Activated CD4-positive, alpha-beta T cell treated with anti-CD3 and anti-CD28 coated beads, Interleukin-2, Interleukin-6, amounts not matched to agents 100 ng/mL and 50 ng/mL, durations not matched to agents 16 hours and 8 hours (primary cell): ENCODE results near the gene TMEM117.
A peak's percentile ranks its signal among the peaks of the same experiment; 100 is the strongest.
"Not testable (repeated sequence)": the region's sequence is repeated elsewhere in the genome, so short reads cannot be mapped to it uniquely, and the experiment has no call there.

Experiments
- DNase-seq: peaks from one replicate; pipeline ENCODE4 v3.0.0-alpha.2; 2020

TMEM117 gene

DNA sequence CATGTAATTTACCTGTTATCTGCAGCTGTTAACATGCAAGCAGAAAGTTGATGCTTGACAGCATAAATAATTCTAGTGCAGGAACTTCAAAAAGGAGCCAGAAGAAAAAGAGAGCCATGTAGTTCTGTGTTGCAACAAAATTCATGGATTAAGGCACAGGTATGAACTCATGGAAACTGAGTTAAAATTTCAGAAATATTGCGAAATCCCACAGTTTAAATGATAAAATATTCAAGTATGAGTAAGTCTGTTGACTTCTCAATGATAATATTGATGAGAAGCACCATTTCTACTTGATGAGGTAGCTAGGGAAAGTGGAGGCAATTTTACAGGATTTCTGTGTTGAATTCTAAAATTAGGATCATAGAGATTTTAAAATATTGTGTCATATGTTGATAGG, 290.9 kb downstream of the TMEM117 start:
- no peak for DNase-seq

DNA sequence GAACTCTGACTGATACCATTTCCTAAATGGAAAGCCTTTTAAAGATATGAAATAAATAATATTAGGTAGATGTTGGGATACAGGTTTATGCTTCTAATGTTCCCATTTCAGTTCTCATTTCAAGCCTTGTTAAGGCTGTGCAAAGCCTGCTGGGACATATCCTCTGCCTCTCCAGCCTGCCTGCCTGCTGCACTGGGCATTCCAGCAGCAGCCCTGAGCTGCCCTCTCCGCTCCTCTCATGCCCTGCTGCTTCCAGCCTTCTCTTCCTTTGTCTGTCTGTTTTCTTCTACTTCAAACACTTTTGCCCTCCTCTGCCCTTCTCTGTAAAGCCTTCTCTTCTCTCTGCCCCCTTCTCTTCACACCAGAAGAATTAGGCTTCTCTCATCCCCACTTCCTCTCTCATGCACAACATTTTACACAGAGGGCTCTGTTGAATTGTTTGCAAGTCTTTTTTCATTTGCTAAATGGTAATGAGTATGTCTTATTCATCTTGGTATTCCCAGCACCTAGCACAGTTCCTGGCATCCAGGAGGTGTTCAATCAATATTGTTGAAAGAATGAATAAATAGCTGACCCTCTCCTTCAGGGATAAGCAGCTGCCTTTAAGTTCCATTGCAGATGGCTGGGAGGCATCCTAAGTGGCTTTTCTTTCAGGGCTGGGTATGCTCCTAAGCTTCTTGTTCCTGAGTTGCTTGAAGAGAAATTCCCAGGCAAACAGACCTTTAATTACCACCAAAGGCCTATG, 292.3 kb downstream of the TMEM117 start:
- no peak for DNase-seq

DNA sequence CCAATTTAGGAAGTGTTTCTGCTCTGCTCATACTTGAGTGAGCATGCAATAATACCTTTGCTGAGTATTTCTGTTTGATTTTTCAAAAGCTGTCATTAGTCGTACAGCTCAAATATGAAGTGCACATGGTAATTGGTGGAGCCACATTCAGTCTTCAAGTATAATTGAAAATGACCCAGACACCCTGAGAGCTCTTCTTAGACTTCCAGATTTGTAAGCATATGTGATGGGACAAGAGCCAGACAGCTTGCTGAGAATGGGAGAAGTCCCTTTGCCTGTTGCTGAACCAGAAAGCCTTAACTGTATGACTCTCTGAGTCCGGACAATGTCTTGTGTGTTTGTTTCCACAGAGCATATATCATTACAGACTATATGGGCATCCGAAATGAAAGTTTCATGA, 307.3 kb downstream of the TMEM117 start:
- no peak for DNase-seq

DNA sequence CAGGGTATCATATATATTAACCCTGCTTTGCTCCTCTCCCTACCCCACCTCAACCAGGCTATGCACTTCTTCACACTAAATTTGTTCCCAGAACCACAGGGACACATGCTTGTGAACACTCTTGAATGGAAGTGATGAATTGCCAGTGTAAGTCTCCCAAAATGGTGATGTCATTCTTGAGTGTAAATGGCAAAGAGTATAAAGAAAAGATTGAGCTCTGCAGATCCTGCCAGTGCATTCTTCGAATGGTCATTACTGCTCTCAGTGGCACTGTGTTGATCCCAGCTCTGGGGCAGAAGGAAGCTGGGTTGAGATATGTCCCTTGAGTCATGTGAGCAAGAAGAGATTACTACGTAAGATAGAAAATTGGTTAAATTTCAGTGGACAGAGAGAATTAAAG, 313.1 kb downstream of the TMEM117 start:
- no peak for DNase-seq

DNA sequence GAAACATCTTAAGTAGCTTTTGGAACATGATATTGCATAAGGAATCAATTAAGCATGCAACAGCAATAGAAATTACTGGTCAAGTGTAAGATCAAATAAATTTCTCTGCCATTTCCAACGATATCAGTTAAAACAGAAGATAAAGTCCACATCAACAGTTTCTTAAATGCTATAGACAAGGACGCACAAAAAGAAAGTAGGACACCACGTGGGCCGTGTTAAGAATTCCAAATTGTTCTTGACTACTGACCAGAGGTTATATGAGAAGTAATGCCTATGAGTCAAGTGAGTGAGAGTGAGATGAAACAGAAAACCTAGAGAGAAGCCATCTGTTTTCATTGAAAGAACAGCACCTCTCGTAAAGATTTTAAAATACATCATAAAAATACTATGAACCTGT, 318.2 kb downstream of the TMEM117 start:
- no peak for DNase-seq

DNA sequence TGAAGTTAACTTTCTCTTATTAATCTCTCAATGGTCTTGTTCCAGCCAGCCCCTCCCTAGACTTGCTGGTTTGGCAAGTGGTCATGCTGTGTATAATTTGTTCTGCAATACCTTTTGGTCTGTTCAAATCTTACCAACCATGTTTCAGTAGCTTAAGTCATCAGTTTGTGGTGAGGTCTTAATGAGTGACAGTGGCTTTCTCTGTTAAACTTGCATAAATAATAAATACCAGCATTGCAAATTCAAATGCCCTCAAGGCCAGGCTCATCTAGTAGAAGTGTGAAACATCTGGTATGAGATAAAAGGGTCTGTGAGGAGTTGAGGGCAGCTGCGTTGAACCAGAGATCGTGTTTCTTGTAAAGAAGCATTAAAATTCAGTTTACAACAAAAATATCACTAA, 319.5 kb downstream of the TMEM117 start:
- DNase-seq, result no peak

DNA sequence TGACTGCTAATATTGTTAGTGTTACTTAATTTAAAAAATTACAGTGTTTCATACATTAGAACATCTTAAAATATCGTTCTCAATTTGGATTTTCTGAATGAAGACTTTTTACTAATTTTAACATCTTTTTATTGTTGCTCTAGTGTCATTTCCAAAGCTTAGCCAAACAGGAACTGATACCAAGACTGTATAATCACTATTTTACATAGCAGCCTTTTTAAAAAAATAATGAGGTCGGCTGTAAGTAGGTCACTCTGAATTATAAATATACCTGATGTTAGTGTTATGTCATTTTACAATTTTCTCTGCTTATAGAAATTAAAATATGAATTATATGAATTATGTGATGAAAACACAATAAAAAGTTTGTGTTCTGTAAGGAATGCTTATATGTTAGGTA, 321.5 kb downstream of the TMEM117 start:
- no peak for DNase-seq

DNA sequence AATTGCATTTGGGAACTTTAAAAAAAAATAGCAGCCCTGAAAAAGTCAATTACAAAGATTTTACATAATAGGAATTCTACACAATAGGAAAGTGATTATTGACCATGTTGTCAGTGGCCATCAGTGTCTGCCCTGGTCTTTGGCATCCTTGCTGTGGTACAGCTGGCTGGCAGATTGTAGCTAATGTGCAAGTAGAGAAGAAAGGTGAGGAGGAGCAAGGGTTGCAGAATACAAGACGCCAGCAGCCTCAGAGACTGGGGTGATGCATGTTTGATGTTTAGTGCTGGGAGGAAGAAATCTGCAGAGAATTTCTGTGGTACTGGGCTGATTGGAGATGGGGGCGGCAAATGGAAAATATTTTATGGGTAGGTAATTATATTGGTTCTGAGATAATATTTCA, 322.9 kb downstream of the TMEM117 start:
- no peak for DNase-seq

DNA sequence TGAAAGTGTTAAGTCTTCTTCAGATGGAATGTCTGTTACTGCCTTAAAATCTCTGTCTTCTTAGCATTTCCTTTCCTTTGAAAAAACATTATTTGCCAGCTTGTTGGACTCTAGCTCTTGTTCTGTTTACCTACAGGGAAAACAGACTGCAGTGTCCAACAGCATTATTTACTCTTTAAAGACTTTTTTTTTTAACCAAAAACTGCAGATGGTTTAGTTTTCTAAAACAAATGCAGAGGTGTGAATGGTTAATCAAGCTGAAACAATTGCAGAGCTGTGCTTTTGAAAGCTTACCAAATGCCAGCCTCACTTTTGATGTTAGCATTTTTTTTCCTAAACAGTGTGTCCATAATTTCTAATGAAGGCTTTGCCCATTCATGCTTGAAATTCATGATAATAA, 323.3 kb downstream of the TMEM117 start:
- DNase-seq, result no peak

DNA sequence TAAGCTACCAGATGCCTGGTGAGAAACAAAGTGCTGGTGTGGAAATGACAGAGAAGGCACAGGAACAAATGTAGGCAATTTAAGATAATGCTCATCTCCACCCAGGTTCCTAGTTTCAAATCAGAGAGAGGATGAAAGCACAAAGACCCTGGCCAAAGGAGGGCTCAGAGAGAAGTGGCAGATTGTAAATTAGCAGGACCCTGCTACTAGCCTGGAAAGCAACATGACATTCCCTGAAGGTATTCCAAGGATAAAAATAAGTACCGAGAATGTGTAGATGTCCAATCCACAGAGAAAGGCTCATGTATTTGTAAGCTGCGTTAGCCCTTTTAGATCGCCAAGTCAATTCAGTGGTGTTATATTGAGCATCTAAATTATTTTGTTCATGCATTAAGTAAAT, 324.0 kb downstream of the TMEM117 start:
- no peak for DNase-seq

DNA sequence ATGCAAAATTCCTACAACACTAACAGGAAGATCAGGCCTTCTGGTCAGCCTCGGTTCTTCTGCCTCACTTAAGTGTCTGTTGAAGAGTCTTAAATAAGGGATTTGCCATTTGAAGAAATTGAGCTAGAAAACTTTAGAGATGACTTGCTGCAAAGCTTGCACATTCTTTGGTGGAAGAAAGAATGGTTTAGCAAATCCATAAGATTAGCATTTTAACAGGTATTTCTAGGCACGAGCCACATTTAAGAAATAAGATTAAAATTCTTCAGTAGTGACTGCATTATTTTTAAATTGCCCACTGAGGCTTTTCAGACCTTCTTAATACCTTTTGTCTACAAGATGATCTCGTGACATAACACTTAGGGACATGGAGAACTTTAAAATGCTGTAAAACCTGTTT, 327.1 kb downstream of the TMEM117 start:
- DNase-seq, result no peak

DNA sequence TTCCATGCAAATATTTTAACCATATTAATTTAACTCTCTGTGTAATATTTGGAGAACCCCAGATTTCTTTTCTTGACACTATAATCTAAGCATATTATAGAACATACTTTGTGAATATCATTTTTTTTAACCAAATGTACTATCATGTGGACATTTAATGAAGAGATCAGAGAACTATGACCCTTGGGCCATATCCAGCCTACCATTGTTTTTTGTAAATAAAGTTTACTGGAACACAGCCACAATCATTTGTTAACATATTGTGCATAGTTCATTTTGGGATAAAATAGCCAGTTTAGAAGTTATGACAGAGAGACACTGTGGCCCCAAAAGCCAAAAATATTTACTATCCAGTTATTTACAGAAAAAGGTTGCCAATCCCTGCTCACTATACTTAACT, 338.2 kb downstream of the TMEM117 start:
- no peak for DNase-seq

DNA sequence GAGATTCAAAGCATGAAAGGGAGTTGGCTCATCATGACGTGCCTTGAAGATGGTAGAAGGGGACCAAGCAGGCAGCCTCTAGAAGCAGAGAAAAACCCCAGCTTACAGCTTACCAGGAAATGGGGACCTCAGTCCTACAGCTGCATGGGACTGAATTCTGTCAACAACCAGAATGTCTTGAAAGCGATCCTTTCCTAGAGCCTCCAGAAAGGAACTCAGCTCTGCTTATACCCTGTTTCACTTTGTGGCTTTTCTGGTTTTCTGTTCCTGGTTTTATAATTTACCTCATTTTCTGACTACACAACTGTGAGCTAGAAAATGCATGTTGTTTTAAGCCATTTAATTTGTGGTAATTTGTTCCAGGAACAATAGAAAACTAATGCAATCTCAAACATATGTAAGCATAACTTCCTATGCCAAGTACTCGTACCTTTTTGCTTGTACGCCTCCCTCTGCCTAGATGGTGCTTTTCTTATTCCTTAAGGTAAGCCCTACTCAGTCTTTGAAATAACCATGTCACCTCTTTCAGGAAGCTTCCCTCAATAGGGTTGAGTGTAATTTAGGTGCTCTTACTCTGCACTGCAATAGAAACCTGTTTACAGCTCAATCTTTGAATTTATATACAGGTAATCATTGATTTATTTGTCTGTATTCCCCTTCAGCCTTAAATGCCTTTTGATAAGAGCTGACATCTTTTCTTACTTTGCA, 348.8 kb downstream of the TMEM117 start:
- DNase-seq, result no peak

DNA sequence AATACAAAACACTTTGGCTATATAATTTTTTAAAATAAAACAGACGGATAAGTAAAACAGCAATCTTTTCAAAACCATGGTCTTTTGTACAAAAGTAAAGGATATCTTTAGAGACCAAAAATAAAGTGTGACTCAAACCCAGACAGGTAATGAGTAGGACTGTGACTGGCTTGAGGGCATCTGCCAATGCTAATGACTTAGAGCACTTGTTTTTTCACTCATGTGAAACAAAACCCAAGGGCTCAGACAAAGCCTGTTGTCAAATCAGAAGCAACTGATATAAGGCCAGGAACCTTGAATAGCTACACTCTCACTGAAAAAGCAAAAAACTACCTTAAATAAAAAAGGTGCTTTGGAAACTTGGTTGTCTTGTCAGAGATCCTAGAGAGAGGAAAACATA, 357.4 kb downstream of the TMEM117 start:
- DNase-seq, result peak; percentile 11

DNA sequence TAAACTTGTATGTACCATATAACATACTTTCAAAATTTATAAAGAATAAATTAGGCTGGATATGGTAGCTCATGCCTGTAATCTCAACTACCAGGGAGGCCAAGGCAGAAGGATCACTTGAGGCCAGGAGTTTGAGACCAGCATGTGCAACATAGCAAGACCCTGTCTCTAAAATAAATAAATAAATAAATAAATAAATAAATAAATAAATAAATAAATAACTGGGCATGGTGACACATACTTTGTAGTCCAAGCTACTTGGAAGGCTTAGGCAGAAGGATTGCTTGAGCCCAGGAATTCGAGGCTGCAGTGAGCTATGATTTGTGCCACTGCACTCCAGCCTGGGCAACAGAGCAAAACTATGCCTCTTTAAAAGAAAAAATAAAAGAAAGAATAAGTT, 359.8 kb downstream of the TMEM117 start:
- DNase-seq, result not testable (repeated sequence)

DNA sequence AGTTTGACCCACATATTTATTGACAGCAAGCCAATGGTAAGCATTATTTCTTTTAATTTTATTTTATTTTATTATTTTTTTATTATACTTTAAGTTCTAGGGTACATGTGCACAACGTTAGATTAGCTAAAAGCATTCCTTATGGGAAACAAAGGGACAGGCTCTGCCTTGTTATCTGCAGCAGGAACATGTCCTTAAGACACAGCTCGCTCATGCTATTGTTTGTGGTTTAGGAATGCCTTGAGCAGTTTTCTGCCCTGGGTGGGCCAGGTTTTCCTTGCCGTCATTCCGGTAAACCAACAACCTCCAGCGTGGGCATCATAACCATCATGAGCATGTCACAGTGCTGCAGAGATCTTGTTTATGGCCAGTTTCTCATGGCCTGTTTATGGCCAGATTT, 370.2 kb downstream of the TMEM117 start:
- DNase-seq, result no peak

DNA sequence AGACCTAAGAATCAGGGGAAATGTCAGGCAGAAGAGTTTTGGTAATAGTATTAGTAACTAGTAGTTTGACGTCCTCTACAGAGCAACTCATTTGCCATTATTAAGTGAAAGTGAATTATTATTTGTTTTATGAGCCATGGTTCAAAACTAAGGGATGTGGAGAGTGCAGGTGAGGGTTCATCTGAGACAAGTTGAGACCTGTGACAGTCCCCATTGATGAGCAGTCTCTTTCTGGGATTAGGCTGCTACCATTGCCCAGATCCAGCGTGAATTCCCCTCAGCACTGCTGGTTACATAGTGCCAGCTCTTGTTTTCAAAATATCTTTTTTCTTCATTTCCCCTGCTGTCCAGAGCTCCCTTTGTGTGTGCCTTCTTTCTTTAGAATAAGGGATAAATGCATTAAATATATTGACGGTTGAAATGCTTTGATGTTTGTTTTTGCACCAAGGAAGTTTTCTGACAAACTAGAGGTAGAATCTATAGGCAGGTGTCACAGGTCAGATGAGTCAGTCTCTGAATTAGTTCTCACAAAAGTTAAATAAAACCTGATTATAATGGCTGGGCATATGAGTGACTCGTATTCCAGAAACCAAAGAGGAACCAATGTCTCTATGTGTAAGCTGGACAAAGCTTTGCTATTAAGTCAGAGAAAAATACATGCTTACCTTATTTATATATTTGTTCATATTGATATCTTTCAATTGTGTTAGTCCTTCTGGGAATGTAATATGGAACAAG, 381.4 kb downstream of the TMEM117 start:
- DNase-seq, result no peak

DNA sequence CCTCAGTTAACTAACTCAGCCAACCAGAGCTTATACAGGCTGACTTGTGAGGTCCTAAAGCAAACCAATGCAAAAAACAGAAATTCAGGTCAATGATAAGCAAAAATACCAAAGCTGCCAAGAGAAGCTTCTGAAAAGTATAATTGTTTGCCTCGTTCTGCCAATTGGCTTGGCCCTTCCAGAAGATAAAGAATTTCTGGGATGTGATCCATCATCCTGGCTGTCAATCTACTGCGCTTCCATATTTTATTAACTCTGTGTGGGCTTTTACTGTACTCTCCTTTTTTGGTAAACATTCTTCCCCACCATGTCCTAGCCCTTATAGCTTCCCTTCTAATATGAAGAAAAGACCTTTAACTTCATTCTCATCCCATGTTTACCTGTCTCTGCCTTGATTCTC, 387.9 kb downstream of the TMEM117 start:
- DNase-seq, result no peak

DNA sequence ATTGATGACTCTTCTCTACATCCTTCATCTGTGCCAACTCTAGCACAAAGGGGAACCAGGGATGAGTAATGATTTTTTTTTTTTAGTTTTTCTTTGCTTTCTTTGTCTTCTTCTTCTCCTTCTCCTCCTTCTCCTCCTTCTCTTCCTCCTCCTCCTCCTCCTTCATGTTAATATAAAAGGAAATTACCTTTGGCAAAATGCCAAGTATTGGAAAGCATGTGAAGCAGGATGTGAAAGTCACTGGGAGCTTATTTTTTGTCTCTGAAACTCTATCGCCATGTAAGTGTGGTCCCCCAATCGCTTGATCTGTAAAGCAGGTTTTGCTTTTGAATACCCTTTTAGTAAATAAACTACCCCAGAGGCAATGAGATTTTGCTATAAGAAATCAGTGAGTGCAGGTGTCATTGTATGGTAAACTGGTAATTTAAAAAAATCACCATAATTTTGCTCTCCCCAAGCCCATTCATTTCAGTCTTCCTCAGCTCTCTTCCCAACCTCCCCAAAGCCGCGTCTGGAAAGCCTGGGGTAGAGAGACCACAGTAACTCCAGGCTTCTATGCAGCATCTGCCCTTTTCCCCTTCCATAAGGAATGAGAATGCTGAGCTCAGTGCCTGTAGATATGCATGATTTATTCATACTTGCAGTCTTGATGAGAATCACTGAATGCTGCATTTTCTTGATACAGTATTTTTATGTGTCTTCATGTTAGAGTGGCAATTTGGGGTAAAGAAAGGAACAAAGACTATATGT, 388.7 kb downstream of the TMEM117 start:
- no peak for DNase-seq

DNA sequence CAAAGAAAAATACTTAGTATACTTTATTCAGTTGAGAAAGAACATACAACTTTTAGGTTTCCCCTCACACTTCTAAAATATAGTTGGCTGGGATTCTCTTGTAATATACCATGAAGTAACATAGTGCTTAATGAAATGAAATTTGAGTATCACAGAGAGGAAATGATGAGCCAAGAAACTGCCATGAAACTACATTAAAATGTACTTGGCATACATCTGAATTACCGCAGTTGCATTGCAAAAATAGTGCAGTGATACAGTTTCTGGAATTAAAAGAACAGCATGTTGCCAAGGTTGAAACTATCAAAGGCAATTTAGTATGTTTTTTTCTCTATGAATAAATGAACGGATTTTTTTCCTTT, 389.2 kb downstream of the TMEM117 start:
- DNase-seq, result no peak

DNA sequence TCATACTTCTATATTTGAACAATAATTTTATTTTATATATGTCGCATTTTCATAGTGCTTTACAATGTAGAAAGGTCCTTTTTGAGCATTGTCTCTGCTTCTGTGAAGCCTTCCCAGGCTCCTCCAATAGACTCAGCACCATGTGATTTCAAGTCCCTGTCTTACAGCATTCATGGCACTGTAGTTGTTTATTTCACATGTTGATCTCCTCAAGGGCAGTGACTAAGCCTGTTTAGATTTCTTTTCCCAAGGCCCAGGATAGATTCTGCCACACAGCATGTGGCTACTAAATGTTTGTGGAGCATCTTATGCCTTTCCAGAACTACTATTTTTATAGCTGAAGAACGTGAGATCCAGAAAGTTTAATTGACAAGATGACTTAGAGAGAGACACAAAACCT, 391.7 kb downstream of the TMEM117 start:
- DNase-seq, result no peak

DNA sequence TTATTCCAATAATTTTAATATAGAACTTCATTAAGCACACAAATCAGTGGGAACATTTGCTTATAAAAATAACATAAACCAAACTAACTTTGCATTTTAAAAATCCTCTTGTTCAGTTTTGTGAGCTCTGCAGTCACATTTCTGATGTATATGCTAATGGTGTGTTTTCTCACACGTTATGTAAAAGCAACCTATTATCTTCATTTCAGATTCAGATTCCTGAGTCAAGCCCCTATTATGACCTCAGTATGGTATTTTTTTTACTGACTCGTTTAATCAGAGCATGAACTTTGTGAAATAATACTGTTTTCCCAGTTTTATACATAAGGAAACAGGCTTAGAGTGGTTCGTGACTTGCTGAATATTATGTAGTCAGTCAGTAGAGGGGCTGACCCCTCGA, 394.0 kb downstream of the TMEM117 start:
- DNase-seq, result no peak

DNA sequence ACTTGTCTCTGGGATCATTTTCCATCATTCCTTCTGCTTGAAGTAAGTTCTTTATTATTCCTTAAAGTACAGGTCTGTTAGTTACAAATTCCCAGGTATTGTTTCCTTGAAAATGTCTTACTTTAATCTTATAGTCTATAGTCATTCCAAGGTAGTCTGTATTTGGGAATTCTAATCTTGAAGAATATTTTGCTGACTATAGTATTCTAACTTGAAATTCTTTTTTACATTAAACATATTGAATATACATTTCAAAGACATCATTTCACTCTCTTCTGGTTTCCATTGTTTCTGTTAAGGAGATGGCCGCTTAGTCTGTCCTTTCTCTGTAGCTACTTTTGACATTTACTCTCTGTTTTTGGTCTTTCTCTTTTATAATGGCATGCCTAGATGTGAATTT, 399.8 kb downstream of the TMEM117 start:
- DNase-seq, result no peak

DNA sequence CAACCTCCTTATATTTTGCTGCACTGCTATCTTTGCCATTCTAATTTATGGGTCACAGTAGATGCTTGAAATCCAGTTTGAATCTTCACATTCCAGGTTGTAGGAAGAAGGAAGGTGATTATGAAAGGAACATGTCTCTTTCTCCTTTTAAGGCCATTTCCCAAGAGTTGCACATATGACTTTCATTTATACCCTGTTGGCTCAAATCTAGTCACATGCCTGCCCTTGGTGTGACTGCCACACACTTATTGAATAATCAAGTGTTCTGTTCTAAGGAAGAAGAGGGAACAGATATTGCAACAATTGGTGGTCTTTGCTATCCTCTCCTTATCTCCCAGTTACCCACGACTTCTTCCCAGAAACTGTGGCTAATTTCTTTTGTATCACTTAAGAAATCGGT, 404.3 kb downstream of the TMEM117 start:
- DNase-seq, result no peak
